ENCODE results near the gene EME1. TPM values are rescaled to one million over a fixed set of nuclear protein-coding genes. Genes with fewer than 3 reads are reported as not detected.

EME1 gene
- total and polyA plus RNA-seq, 2 of the 13 experiments (the other 11 are each of a cell fraction or from before 2014, with no cell fraction given), result 20.7 to 24.6 TPM

DNA sequence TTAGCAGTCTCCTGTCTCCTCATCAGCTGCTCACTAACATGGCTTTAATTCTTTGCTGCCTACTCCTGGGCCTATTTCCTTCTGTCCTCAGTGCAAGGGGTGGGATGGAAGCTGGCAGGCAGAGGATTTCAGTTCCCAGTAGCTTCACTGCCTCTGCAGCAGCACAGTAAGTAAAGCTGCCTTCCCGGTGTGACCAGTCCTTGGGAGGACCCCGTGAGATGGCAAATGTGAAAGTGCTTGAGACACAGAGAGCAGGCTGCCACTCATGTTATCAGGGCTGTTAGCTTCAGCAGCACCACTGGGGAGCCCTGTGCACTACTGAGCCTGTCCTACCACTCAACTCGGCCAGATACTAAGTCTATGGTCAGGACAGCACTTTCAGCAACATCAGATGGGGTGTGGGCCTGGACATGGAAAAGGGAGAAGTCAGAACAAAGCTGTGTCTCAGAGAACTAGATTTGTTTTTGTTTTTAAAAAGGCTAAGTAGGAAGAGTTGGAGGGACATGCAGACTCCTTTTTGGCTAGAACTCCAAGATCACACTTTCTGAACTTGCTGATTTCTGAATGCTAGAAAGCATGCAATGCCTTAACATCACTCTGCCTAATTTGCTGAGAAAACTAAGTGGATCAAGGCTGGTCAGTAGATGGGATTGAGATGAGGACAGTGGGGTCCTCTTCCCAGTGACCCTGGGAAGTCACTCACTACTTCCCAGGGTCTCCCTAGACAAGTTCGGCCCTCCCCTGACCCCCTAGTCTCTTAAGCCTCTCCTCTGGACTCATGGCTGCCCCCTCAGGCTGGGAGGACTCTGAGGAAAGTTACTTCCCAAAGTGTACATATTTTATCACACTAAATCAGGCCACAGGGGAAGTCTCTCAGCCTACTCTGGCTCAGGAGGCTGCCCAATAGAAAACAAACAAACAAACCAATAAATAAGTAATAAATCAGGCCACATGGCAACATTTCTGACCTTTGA is 54.1 kb downstream of the EME1 start (continued):
- peak; percentile 57; the same call in 1 of the 2 replicates for TF ChIP-seq HMG20B (CRISPR knock-in tag; conservative IDR thresholded peaks at IDR 0.05)
- no peak for TF ChIP-seq NFKBIZ (CRISPR knock-in tag; IDR thresholded peaks at IDR 0.05)
- 0 out of 2 replicates have a peak, but pooled peaks have one; percentile 25 for TF ChIP-seq ARNT2 (CRISPR knock-in tag; IDR thresholded peaks at IDR 0.05; ENCODE audit: low read depth)
- no peak for TF ChIP-seq SUZ12 (IDR thresholded peaks at IDR 0.05; ENCODE audit: low read depth, low read length)
- TF ChIP-seq KLF13 (CRISPR knock-in tag; IDR thresholded peaks at IDR 0.05), result no peak; the same call in 1 of the 2 replicates
- TF ChIP-seq SKI (IDR thresholded peaks at IDR 0.05; ENCODE audit: partially characterized antibody), result no peak
- no peak for TF ChIP-seq NR2F1 (CRISPR knock-in tag; IDR thresholded peaks at IDR 0.05)
- no peak for TF ChIP-seq ZSCAN12 (CRISPR knock-in tag; IDR thresholded peaks at IDR 0.05)
- TF ChIP-seq ZNF773 (CRISPR knock-in tag; IDR thresholded peaks at IDR 0.05; ENCODE audit: borderline replicate concordance), result no peak
- 0 out of 2 replicates have a peak, but pooled peaks have one; percentile 17 for TF ChIP-seq ZNF138 (CRISPR knock-in tag; IDR thresholded peaks at IDR 0.05; ENCODE audit: low read depth)
- no peak for TF ChIP-seq SP1 (IDR thresholded peaks at IDR 0.05)
- peak; percentile 7; the same call in 1 of the 2 replicates for TF ChIP-seq SP1 (CRISPR knock-in tag; IDR thresholded peaks at IDR 0.05)
- peak; percentile 69 for TF ChIP-seq ZNF501 (CRISPR knock-in tag; IDR thresholded peaks at IDR 0.05)
- peak; percentile 12 for TF ChIP-seq IKZF4 (CRISPR knock-in tag; IDR thresholded peaks at IDR 0.05; ENCODE audit: borderline replicate concordance, low read depth, not compliant biosample characterization)
- TF ChIP-seq, protein P1, sequence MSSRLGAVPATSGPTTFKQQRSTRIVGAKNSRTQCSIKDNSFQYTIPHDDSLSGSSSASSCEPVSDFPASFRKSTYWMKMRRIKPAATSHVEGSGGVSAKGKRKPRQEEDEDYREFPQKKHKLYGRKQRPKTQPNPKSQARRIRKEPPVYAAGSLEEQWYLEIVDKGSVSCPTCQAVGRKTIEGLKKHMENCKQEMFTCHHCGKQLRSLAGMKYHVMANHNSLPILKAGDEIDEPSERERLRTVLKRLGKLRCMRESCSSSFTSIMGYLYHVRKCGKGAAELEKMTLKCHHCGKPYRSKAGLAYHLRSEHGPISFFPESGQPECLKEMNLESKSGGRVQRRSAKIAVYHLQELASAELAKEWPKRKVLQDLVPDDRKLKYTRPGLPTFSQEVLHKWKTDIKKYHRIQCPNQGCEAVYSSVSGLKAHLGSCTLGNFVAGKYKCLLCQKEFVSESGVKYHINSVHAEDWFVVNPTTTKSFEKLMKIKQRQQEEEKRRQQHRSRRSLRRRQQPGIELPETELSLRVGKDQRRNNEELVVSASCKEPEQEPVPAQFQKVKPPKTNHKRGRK (CRISPR knock-in tag; IDR thresholded peaks at IDR 0.05), result 0 out of 2 replicates have a peak, but pooled peaks have one; percentile 18
- TF ChIP-seq RARA (CRISPR knock-in tag; IDR thresholded peaks at IDR 0.05), result peak; percentile 55; the same call in 1 of the 2 replicates
- TF ChIP-seq, protein P2, sequence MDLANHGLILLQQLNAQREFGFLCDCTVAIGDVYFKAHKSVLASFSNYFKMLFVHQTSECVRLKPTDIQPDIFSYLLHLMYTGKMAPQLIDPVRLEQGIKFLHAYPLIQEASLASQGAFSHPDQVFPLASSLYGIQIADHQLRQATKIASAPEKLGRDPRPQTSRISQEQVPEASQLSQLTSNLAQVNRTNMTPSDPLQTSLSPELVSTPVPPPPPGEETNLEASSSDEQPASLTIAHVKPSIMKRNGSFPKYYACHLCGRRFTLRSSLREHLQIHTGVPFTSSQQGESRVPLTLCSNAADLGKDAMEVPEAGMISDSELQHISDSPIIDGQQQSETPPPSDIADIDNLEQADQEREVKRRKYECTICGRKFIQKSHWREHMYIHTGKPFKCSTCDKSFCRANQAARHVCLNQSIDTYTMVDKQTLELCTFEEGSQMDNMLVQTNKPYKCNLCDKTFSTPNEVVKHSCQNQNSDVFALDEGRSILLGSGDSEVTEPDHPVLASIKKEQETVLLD (CRISPR knock-in tag; IDR thresholded peaks at IDR 0.05; ENCODE audit: low read depth), result no peak
- TF ChIP-seq PRPF4 (IDR thresholded peaks at IDR 0.05; ENCODE audit: low read depth, low read length, poor library complexity, severe bottlenecking), result no peak
- no peak for TF ChIP-seq KLF15 (CRISPR knock-in tag; IDR thresholded peaks at IDR 0.05; ENCODE audit: borderline replicate concordance)
- TF ChIP-seq, protein P3, sequence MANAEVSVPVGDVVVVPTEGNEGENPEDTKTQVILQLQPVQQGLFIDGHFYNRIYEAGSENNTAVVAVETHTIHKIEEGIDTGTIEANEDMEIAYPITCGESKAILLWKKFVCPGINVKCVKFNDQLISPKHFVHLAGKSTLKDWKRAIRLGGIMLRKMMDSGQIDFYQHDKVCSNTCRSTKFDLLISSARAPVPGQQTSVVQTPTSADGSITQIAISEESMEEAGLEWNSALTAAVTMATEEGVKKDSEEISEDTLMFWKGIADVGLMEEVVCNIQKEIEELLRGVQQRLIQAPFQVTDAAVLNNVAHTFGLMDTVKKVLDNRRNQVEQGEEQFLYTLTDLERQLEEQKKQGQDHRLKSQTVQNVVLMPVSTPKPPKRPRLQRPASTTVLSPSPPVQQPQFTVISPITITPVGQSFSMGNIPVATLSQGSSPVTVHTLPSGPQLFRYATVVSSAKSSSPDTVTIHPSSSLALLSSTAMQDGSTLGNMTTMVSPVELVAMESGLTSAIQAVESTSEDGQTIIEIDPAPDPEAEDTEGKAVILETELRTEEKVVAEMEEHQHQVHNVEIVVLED (CRISPR knock-in tag; IDR thresholded peaks at IDR 0.05; ENCODE audit: borderline replicate concordance), result peak; percentile 59
